Putamen (tissue), 1 donor: Measurements from ENCODE around the gene MYADML2.

ENCODE experiments used
- DNase-seq: peaks from one replicate; pipeline ENCODE4 v3.0.0-alpha.2; 2016; ENCODE audit warnings: low spot score

MYADML2 gene

DNA sequence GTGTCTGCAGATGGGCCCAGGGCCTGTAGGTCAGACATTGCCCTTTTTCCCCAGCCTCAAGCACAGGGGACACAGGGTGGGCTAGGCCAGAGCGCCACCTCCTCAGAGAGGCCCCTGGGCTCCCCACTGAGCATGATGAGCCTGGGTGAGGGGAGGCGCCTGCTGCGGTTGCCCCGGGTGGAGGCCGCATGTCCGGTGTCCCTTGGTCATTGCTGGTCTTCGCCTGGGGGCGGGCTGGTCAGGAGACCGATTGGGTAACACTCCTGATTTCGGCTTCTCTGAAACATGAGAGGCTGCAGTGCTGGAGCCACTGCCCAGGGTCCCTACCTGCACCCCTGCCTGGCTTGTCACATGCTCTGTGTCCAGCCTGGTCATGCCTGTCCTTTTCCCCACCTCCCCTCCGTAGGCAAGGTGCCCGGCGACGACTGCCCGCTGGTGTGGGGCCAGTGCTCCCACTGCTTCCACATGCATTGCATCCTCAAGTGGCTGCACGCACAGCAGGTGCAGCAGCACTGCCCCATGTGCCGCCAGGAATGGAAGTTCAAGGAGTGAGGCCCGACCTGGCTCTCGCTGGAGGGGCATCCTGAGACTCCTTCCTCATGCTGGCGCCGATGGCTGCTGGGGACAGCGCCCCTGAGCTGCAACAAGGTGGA is 47.4 kb downstream of the MYADML2 start:
- DNase-seq, result no peak

DNA sequence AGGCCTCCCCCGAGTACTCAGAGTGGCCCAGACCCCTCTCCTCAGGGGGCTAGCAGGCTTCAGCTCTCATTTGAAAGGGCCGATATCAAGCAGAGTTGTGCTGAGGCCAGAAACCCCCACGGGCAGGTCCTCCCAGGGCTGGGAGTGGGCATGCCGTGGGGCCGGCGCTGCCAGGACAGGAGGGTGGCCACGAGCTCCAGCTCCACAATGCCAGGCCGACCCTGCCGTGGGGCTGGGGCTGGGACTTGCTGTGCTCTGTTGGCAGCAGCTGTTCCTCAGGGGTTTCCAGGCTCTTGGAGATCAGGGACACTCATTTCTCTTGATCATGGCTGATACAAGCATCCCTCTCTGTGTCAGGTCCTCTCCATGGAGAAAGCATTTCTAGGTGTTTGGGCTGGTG is 48.1 kb downstream of the MYADML2 start:
- no peak for DNase-seq

DNA sequence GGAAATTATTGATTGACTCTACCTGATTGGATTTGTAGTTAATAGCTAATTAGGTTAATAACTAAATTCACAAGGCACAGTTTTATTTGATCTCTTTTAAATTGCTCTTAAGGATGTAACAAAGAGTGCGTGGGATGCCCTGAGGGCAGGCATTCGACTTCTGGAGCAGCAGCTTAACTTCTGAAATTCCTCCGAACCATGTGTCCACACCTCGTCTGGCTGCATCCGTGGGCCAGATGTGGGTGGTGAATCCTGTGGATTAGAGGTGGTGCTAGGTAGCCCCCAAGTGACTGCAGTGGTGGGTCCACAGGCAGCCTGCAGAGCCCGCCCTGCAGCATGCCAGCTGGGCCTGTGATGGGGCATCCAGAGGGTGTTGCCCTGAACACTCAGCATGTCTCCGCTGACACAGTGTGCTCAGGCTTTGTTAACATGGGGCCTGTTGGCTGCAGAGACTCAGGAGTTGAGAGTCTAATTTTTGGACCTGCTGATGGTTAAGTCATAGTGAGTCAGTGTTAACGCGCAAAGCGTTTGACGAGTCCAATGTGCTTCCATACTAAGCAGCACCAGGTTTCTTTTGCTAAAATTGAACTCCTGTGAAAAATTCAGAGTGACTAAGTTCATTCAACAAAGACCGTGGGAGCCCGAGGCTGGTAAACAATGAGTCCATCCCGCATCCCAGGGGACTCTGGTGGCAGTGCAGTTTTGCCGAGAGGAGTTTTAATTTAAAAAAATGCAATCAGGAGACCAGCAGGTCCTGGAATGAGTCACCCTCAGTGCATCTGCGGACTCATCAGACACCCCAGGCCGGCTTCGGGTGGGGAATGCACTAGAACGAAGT is 48.8 kb downstream of the MYADML2 start:
- no peak for DNase-seq

DNA sequence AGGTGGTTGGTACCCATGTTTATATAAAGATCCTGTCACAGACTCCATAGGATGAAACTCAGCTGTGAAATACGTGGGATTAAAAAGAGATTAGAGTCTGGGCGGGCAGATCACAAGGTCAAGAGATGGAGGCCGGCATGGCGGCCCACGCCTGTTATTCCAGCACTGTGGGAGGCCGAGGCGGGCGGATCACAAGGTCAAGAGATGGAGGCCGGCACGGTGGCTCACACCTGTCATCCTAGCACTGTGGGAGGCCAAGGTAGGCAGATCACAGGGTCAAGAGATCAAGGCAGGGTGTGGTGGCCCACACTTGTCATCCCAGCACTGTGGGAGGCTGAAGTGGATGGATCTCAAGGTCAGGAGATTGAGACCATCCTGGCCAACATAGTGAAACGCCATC is 51.6 kb downstream of the MYADML2 start:
- no peak for DNase-seq

DNA sequence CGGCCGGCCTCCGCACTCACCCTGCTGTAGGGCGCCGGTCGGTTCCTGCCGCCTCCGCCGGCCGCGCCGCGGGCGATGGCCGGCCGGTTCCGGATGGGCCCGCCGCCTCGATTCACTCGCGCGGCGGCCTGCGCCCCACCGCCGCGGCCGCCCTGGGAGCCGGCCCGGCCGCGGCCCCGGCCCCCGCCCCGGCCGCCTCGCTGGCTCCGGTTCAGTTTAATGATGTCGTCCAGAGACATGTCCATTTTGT is 55.8 kb downstream of the MYADML2 start:
- DNase-seq, result no peak

DNA sequence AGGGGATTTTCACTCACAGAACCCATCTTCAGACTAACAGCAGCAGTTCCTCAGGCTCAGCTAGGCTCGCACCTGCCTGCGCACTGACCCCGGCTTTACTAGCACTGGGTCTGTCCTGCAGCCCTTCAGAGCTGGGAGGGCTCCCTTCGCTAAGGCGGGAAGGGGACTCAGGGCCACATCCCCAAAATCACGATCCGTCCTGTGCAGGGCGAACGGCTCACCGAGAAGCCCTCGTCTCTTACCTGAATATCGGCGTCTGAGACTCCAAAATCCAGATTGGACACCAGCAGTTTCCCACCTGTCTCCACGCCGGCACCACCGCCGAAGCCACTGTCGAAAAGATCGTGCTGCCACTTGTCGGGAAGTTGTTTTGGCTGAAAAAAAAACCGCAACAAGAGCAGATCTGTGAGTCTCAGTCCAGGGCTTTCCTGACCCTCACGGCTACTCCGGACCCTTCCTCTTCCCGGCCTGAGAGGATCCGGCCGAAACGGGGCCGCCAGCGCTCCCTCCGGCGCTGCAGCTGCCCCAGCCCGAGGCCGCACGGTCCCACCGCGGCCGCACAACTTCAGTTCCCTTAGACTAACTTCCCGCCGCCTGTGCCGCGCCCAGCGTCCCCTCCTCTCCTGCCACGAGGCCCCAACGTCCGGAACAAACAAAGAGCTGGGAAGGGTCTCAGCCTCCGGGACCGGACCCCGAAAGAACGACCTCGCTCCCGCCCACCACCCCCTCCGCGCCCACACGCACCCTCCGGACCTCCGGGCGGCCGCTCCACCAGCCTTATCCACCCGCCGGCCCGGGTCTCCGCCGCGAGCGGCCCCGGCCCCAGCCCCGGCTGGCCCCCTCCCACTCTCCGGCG is 56.4 kb downstream of the MYADML2 start:
- DNase-seq, result no peak
